Measurements from ENCODE around the gene SEC23IP. TPM values are rescaled to one million over a fixed set of nuclear protein-coding genes. Genes with fewer than 3 reads are reported as not detected.

The SEC23IP gene
- total and polyA plus RNA-seq, 2 donors from 2014 or later: 13.3 to 65.2 TPM

- intact Hi-C loops (cut with DNase I): no loop called here
- FAIRE-seq: no peak
- peaks cover 2 to 11% (median 4%) of the 10 kb centered on the region in 3 donors for H3K36me3 ChIP-seq (ENCODE audit: control insufficient read depth in 2 of 3, insufficient read depth in 3 of 3, low read length in 3 of 3)
- peak overlapping the region in 1 of 2 donors; percentile 69 for H3K27ac ChIP-seq (ENCODE audit: low read depth in 2 of 2, low read length in 2 of 2)
- H3K4me3 ChIP-seq (ENCODE audit: low read length in 3 of 3): no peak overlapping the region
- TF ChIP-seq, protein P1, sequence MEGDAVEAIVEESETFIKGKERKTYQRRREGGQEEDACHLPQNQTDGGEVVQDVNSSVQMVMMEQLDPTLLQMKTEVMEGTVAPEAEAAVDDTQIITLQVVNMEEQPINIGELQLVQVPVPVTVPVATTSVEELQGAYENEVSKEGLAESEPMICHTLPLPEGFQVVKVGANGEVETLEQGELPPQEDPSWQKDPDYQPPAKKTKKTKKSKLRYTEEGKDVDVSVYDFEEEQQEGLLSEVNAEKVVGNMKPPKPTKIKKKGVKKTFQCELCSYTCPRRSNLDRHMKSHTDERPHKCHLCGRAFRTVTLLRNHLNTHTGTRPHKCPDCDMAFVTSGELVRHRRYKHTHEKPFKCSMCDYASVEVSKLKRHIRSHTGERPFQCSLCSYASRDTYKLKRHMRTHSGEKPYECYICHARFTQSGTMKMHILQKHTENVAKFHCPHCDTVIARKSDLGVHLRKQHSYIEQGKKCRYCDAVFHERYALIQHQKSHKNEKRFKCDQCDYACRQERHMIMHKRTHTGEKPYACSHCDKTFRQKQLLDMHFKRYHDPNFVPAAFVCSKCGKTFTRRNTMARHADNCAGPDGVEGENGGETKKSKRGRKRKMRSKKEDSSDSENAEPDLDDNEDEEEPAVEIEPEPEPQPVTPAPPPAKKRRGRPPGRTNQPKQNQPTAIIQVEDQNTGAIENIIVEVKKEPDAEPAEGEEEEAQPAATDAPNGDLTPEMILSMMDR (IDR thresholded peaks at IDR 0.05; ENCODE audit: borderline replicate concordance, extremely low read depth, insufficient read depth): no peak
- H3K9ac ChIP-seq (ENCODE audit: low read length in 3 of 3): no peak overlapping the region
- H3K27me3 ChIP-seq (ENCODE audit: control insufficient read depth, insufficient read depth, low read length): no peaks in the 10 kb centered on the region
- H3K9me3 ChIP-seq (ENCODE audit: control insufficient read depth in 2 of 3, insufficient read depth in 1 of 3, low read length in 3 of 3): no peaks in the 10 kb centered on the region
- peaks cover 0 to 25% (median 8%) of the 10 kb centered on the region in 3 donors for H3K4me1 ChIP-seq (ENCODE audit: control insufficient read depth in 2 of 3, insufficient read depth in 2 of 3, low read depth in 1 of 3, low read length in 3 of 3)
- peak in 1 of 5 donors; percentile 15 for DNase-seq
These were observed 3.6 kb downstream of the SEC23IP start for GRCh38 chr10:119896061-119896655.

DNA sequence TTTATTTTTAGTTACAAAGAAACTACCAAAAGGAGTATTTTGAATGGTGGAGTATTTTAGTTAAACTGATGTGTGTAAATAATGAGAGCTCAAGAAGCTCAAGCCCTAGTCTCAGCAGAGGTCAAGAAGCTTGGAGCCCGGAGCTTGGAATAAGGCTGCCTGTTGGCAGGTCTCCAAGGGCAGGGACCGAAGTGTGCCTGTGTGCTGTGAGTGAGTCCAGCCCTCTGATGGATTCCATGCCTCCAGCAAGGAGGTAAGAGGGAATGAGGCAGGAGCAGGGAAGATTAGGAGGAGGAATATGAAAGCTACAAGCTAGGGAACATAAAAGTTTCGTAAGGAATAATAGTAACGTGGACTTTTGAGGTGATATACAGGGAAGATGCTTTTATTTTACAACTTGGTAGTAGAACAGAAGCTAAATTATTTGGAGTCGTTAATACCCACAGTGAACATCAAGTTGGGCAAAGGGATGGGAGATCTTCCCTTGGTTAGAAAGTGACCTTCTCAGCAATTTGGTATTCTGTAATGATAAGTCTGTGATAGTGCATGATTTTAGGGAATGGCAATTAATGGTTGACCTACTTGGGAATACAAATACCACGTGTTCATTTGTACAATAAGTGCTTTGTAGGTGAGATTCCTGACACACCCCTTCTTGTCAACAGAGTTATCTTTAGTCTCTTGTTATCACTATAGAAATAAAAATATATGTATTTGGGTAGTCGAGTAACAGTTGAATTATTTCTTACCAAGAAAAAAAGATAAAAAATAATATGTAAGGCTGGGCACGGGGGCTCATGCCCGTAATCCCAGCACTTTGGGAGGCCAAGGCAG is 4.6 kb downstream of the SEC23IP start:
- FAIRE-seq (no peak), DNase-seq (peak in 4 of 5 donors; percentile 43 to 82 (median 65))
- H3K36me3 ChIP-seq (ENCODE audit: control insufficient read depth in 2 of 3, insufficient read depth in 3 of 3, low read length in 3 of 3): peaks cover 2 to 11% (median 4%) of the 10 kb centered on the region in 3 donors
- peaks cover 0 to 25% (median 8%) of the 10 kb centered on the region in 3 donors for H3K4me1 ChIP-seq (ENCODE audit: control insufficient read depth in 2 of 3, insufficient read depth in 2 of 3, low read depth in 1 of 3, low read length in 3 of 3)
- no peak overlapping the region for H3K9ac ChIP-seq (ENCODE audit: low read length in 3 of 3)
- H3K27ac ChIP-seq (ENCODE audit: low read depth in 2 of 2, low read length in 2 of 2): peak overlapping the region in 1 of 2 donors; percentile 69
- intact Hi-C loops (cut with DNase I): no loop called here
- peak overlapping the region in 1 of 3 donors; percentile 7 for H3K4me3 ChIP-seq (ENCODE audit: low read length in 3 of 3)
- no peaks in the 10 kb centered on the region for H3K9me3 ChIP-seq (ENCODE audit: control insufficient read depth in 2 of 3, insufficient read depth in 1 of 3, low read length in 3 of 3)
- TF ChIP-seq, protein P1 (IDR thresholded peaks at IDR 0.05; ENCODE audit: borderline replicate concordance, extremely low read depth, insufficient read depth): no peak
- no peaks in the 10 kb centered on the region for H3K27me3 ChIP-seq (ENCODE audit: control insufficient read depth, insufficient read depth, low read length)

GRCh38 chr10:119898577-119898976 is 6.0 kb downstream of the SEC23IP start:
- TF ChIP-seq, protein P1 (IDR thresholded peaks at IDR 0.05; ENCODE audit: borderline replicate concordance, extremely low read depth, insufficient read depth): no peak
- Histone ChIP-seq H3K27ac (ENCODE audit: low read depth in 2 of 2, low read length in 2 of 2) (no peak overlapping the region), H3K4me3 (ENCODE audit: low read length in 3 of 3) (no peak overlapping the region), H3K27me3 (ENCODE audit: control insufficient read depth, insufficient read depth, low read length) (no peaks in the 10 kb centered on the region), H3K9ac (ENCODE audit: low read length in 3 of 3) (no peak overlapping the region), H3K9me3 (ENCODE audit: control insufficient read depth in 2 of 3, insufficient read depth in 1 of 3, low read length in 3 of 3) (no peaks in the 10 kb centered on the region), H3K36me3 (ENCODE audit: control insufficient read depth in 2 of 3, insufficient read depth in 3 of 3, low read length in 3 of 3) (peaks cover 2 to 20% (median 13%) of the 10 kb centered on the region in 3 donors), H3K4me1 (ENCODE audit: control insufficient read depth in 2 of 3, insufficient read depth in 2 of 3, low read depth in 1 of 3, low read length in 3 of 3) (peaks cover 0 to 25% (median 8%) of the 10 kb centered on the region in 3 donors)
- DNase-seq (no peak), FAIRE-seq (no peak)
- intact Hi-C loops (cut with DNase I): no loop called here

Data from kidney (tissue), 14 donors.